DND-41 (cell line): ENCODE measurements around the gene ALKBH7.

Source experiments
- ATAC-seq: fragments of 200-7000 bp; cut with Tn5 transposase; 3 replicates; pipeline ENCODE4 v1.9.1; 2021; ENCODE audit warnings: low read depth; ENCODE audit not compliant: insufficient read depth
- DNase-seq: peaks from one replicate; pipeline ENCODE4 v3.0.0-alpha.2; 2020
- H2AFZ ChIP-seq: 2 replicates; pipeline ENCODE4 v1.6.0; 2012; ENCODE audit warnings: low read depth, low read length
- H3K27ac ChIP-seq: 2 replicates; pipeline ENCODE4 v1.5.1; 2012; ENCODE audit warnings: low read length, inconsistent platforms
- H3K27me3 ChIP-seq: fragments of 200-600 bp; sonication (generic); 2 replicates; pipeline ENCODE4 v1.6.0; 2012; ENCODE audit warnings: low read length, mild to moderate bottlenecking, inconsistent platforms; ENCODE audit not compliant: insufficient read depth, poor library complexity
- H3K36me3 ChIP-seq: 2 replicates; pipeline ENCODE4 v1.5.1; 2012; ENCODE audit warnings: low read length, inconsistent platforms; ENCODE audit not compliant: insufficient read depth
- H3K4me1 ChIP-seq: 2 replicates; pipeline ENCODE4 v1.5.1; 2012; ENCODE audit warnings: mild to moderate bottlenecking, low read length; ENCODE audit not compliant: insufficient read depth
- H3K4me2 ChIP-seq: 2 replicates; pipeline ENCODE4 v1.6.0; 2012; ENCODE audit warnings: mild to moderate bottlenecking, moderate library complexity, low read length, inconsistent platforms; ENCODE audit not compliant: insufficient read depth
- H3K4me3 ChIP-seq, 2 experiments: fragments of 200-600 bp in 1 of 2; shearing (Covaris generic) in 1 of 2; 2 replicates each; pipeline ENCODE4 v1.5.1; 2012 to 2016; ENCODE audit warnings: inconsistent platforms in 2 of 2, low read length in 2 of 2, mild to moderate bottlenecking in 2 of 2, low read depth in 1 of 2, moderate library complexity in 1 of 2
- H3K79me2 ChIP-seq: 2 replicates; pipeline ENCODE4 v1.6.0; 2012; ENCODE audit warnings: low read length, inconsistent platforms; ENCODE audit not compliant: insufficient read depth
- H3K9ac ChIP-seq: 2 replicates; pipeline ENCODE4 v1.6.0; 2012; ENCODE audit warnings: low read depth, mild to moderate bottlenecking, inconsistent platforms, low read length, moderate library complexity
- H3K9me3 ChIP-seq: 2 replicates; pipeline ENCODE4 v1.5.1; 2012; ENCODE audit warnings: low read length, moderate library complexity, mild to moderate bottlenecking, inconsistent platforms; ENCODE audit not compliant: insufficient read depth, severe bottlenecking
- H4K20me1 ChIP-seq: 2 replicates; pipeline ENCODE4 v1.6.0; 2012; ENCODE audit warnings: low read length; ENCODE audit not compliant: insufficient read depth
- CTCF ChIP-seq: IDR thresholded peaks from 2 replicates; pipeline ENCODE4 v1.5.1; 2012; ENCODE audit warnings: borderline replicate concordance, low read length, moderate library complexity, mild to moderate bottlenecking; ENCODE audit not compliant: poor library complexity, severe bottlenecking; ENCODE audit errors: extremely low read depth
- EZH2 ChIP-seq: IDR thresholded peaks from 3 replicates; pipeline ENCODE4 v1.6.1; 2012; ENCODE audit warnings: borderline replicate concordance, low read depth, mild to moderate bottlenecking, moderate library complexity, low read length, inconsistent platforms; ENCODE audit not compliant: severe bottlenecking

The ALKBH7 gene

GRCh38 chr19:6373096-6373812 is 660 bp downstream of the ALKBH7 start:
- no peak for TF ChIP-seq CTCF
- TF ChIP-seq EZH2: no peak
- DNase-seq: peak; percentile 99
- H3K79me2 ChIP-seq: peaks cover 9% of the 10 kb centered on the region; the same call in 1 of the 2 replicates
- peak overlapping the region; percentile 88 for H3K9ac ChIP-seq
- H3K4me2 ChIP-seq: peak overlapping the region; percentile 81
- H3K27ac ChIP-seq: peak overlapping the region; percentile 93
- H3K27me3 ChIP-seq: no peaks in the 10 kb centered on the region
- no peaks in the 10 kb centered on the region for H3K9me3 ChIP-seq
- H2AFZ ChIP-seq: peak overlapping the region; percentile 93
- ATAC-seq: peak; percentile 68
- peaks cover 20% of the 10 kb centered on the region for H3K4me1 ChIP-seq
- H4K20me1 ChIP-seq: no peaks in the 10 kb centered on the region; the same call in 1 of the 2 replicates
- peak overlapping the region; percentile 72 to 84 for H3K4me3 ChIP-seq
- peaks cover 24% of the 10 kb centered on the region for H3K36me3 ChIP-seq

- no peaks in the 10 kb centered on the region; the same call in 1 of the 2 replicates for H4K20me1 ChIP-seq
- H3K4me3 ChIP-seq: peak overlapping the region; percentile 4 to 54; a peak in 3 of 4 replicates
- H3K4me2 ChIP-seq: peak overlapping the region; percentile 67
- ATAC-seq (no peak), DNase-seq (no peak)
- H3K4me1 ChIP-seq: peaks cover 20% of the 10 kb centered on the region
- peak overlapping the region; percentile 4 for H2AFZ ChIP-seq
- H3K9me3 ChIP-seq: no peaks in the 10 kb centered on the region
- H3K79me2 ChIP-seq: peaks cover 9% of the 10 kb centered on the region; the same call in 1 of the 2 replicates
- peak overlapping the region; percentile 49 for H3K27ac ChIP-seq
- TF ChIP-seq EZH2 (no peak), CTCF (no peak)
- peaks cover 19% of the 10 kb centered on the region for H3K36me3 ChIP-seq
- no peaks in the 10 kb centered on the region for H3K27me3 ChIP-seq
- H3K9ac ChIP-seq: peak overlapping the region; percentile 41
Observed at GRCh38 chr19:6373813-6374108, 1.2 kb downstream of the ALKBH7 start.

- no peaks in the 10 kb centered on the region; the same call in 1 of the 2 replicates for H4K20me1 ChIP-seq
- H3K36me3 ChIP-seq: peaks cover 21% of the 10 kb centered on the region
- peaks cover 9% of the 10 kb centered on the region; the same call in 1 of the 2 replicates for H3K79me2 ChIP-seq
- ATAC-seq (no peak), DNase-seq (no peak)
- no peak for TF ChIP-seq CTCF
- TF ChIP-seq EZH2: no peak
- peak overlapping the region; percentile 67 for H3K4me2 ChIP-seq
- no peaks in the 10 kb centered on the region for H3K27me3 ChIP-seq
- peak overlapping the region in 1 of 2 experiments; percentile 54; a peak in 3 of 4 replicates for H3K4me3 ChIP-seq
- peak overlapping the region; percentile 41 for H3K9ac ChIP-seq
- H3K27ac ChIP-seq: peak overlapping the region; percentile 49
- H3K9me3 ChIP-seq: no peaks in the 10 kb centered on the region
- no peak overlapping the region for H2AFZ ChIP-seq
- peaks cover 20% of the 10 kb centered on the region for H3K4me1 ChIP-seq
Observed at GRCh38 chr19:6374161-6374709, 1.6 kb downstream of the ALKBH7 start.
